ENCODE results near the gene ODAD4.
"Not testable (repeated sequence)": the region's sequence is repeated elsewhere in the genome, so short reads cannot be mapped to it uniquely, and the experiment has no call there.

Gene ODAD4

DNA sequence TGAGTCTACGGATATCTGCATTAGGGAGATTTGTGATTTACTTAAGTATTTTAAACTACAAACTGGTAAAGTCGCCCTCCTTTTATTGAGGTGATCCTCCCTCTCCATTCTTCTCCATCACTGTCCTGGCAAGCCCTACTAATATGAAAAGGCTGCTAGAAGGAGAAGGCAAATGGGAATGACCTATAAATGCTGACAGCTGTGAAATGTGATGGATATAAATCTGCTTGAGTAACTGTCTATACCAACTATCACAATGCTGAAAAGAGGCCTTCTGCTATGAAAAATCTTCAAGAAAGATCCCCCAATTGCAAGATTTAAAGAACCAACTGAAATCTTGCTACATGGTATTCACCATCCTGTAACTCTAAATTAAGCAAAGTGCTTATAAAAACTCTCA lies 71.3 kb downstream of the ODAD4 start:
- no peak for DNase-seq (ENCODE audit: low read depth)

DNA sequence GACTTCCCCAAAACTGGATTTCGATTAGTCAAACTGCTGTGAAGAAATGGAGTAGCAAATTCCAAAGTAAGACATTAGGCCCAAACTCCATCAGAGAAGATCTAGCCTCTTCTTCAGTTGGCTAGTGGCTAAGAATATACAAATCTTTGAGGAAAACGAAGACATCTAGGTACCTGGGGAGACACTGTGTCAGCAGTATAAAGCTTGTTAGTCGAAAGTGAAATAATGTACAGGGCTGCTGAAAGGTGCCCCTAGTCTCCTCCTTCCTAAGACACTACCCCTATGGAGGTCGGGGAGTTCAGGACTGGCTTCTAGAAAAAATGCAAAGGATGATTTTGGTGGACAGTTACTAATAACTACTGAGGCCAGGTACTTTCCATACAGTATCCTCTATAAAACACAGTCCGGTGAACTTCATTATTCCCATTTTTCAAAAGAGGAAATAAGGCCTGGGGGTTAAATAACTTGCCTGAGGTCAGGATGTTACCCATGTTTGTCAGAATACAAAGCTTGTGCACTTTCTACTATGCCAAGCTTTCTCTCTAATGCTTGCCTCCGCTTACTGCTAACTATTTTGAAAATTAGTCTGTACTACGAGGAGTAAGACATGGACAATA lies 71.9 kb downstream of the ODAD4 start:
- no peak for DNase-seq (ENCODE audit: low read depth)

DNA sequence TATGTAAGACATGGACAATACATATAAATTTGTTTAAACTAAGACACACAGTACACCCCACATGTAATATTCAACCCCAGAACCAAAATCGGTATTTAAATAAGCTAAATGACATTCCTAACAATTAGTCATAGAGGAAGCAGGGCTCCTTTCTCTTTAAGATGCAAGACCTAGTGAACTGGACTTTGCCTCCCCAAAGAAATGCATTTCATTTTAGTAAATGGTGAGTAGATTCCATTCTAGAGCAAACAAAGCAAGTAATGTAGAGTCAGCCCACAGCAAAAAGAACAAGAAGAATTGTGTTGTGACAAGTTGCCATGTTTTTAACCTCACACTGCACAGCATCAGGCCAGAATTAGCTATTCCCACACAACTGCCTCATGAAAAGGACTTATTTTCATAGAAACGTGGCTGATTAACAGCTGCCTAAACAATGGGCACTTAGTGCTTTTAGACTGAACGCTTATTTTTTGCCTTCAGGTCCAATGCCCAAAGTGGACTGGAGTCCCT lies 72.4 kb downstream of the ODAD4 start:
- no peak for DNase-seq (ENCODE audit: low read depth)

DNA sequence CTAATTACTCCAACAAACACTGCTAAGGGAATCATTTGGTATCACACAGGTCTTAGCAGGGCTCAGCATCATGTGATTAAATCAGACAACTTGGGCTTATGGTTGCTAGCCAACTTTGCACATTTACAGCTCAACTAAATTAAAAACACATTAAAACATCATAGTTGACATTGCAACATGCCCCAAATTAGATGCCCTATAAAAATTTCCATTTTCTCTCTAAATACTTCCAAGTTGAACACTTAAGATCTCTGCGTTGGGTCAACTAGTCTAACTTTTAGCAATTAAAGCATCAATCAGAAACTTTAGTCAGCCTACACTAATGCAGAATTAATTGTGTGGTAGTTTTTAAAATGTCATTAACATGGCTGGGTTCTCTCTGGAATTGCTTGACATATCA lies 74.7 kb downstream of the ODAD4 start:
- DNase-seq (ENCODE audit: low read depth) = no peak

DNA sequence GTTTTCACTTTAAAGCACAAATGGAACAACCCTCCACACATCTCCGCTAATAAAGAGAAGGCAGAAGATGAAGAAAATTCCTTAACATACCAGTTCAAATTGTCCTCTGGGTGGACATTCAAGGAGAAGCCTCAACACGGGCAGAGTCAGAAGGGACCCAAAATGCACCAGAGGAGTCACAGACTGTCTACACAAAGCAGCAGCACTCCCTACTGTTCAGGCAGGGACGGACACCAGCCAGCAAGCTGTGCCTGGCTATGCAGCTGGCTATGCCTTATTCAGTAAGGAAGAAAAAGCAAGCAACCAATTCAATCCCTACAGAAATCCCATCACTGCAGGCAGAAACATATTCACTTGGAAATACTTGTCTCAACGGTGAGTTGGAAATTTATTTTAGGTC lies 78.8 kb downstream of the ODAD4 start:
- no peak for DNase-seq (ENCODE audit: low read depth)

DNA sequence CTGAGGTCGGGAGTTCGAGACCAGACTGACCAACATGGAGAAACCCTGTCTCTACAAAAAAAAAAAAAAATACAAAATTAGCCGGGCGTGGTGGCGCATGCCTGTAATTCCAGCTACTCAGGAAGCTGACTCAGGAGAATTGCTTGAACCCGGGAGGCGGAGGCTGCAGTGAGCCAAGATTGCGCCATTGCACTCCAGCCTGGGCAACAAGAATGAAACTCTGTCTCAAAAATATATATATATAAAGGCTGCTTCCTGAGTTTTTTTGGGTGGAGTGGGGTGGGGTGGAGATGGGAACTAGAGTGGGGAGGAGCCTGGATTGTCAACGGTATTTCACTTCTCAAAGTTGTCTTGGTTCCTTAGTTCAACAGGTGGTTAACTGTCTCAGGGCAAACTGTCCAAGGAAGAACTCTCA lies 79.9 kb downstream of the ODAD4 start:
- DNase-seq (ENCODE audit: low read depth) = not testable (repeated sequence)

DNA sequence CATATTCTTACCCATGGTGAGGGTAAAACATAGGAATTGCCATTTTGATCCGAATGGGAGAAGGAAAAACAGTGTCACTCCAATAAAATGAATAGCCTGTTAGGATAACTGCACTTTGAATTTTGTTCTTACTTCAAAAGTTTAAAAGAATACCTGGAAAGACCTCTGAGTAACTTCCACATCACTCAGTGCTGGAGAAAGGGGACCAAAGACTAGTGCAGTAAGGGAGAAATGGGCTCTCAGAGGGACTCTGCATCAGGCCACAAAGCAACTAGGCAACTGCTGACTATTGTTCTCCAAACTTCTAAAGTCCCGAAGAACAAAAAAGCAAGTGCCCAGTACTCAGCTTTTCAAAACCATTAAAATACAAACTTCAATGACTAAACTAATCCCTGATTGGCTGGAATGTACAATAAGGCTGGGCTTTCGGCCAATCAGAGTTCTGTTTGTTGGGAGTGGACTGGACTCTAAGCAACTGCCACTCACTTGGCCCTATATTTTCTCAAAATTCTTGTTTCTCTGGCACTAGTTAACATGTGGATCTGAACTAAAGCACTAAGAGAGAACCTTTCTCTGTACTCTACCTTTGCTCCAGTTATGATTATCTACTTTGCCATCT lies 80.6 kb downstream of the ODAD4 start:
- no peak for DNase-seq (ENCODE audit: low read depth)

DNA sequence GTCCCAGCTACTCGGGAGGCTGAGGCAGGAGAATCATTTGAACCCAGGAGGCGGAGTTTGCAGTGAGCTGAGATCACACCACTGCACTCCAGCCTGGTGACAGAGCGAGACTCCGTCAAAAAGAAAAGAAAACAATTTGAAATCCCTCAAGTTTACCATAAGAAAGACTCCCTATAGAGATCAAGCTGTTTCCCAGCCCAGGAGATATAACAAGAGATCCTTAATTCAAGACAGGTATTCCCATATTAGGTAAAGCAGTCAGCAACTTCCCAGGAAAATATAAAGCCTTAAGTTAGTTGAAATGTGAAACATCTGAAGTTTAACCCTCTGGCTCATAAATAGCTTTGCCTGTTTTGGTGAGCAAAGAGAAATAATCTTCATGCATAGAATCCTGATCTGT lies 81.9 kb downstream of the ODAD4 start:
- not testable (repeated sequence) for DNase-seq (ENCODE audit: low read depth)

DNA sequence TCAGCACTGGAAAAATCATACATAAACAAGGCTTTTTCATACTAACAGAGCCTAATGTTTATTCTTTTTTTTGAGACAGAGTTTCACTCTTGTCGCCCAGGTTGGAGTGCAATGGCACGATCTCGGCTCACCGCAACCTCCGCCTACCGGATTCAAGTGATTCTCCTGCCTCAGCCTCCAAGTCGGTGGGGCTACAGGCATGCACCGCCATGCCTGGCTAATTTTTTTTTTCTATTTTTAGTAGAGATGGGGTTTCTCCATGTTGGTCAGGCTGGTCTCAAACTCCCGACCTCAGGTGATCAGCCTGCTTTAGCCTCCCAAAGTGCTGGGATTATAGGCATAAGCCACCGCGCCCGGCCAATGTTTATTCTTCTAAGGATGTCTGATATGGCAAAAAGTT lies 83.3 kb downstream of the ODAD4 start:
- not testable (repeated sequence) for DNase-seq (ENCODE audit: low read depth)

All from activated T-cell treated with anti-CD3 and anti-CD28 coated beads for 48 hours (primary cell).